OCI-LY7 (cell line): ENCODE data around the gene AKR1E2.

Experiments
- CTCF ChIP-seq: fragments of 200-600 bp; sonication (generic); conservative IDR thresholded peaks from 2 replicates; pipeline ENCODE4 v1.5.1; 2014; ENCODE audit warnings: mild to moderate bottlenecking, antibody characterized with exemption, low read length, moderate library complexity, mixed read lengths
- EZH2phosphoT487 ChIP-seq: fragments of 200-600 bp; sonication (generic); IDR thresholded peaks from 2 replicates; pipeline ENCODE4 v1.6.1; 2018; ENCODE audit warnings: low read depth, borderline replicate concordance, mild to moderate bottlenecking, mixed run types, antibody characterized with exemption, low read length, moderate library complexity, mixed read lengths

- TF ChIP-seq CTCF: no peak
- no peak for TF ChIP-seq EZH2phosphoT487
Measured at GRCh38 chr10:4824791-4825310, 1.2 kb upstream of the AKR1E2 start.
